Astrocyte (in vitro differentiated cells and primary cell): ENCODE results near the gene RIOK3. TPM values are rescaled to one million over a fixed set of nuclear protein-coding genes. Genes with fewer than 3 reads are reported as not detected.
A peak's percentile ranks its signal among the peaks of the same experiment; 100 is the strongest.

ENCODE experiments used
- DNase-seq: peaks from one replicate; pipeline ENCODE4 v3.0.0-alpha.2; 2010; ENCODE audit warnings: low read depth
- FAIRE-seq: peaks from 2 replicates; lab custom pipeline; 2011; peaks lifted over from hg19 to GRCh38; lab: Jason Lieb, UNC
- H2AFZ ChIP-seq: 2 replicates; pipeline ENCODE4 v1.6.0; 2012; ENCODE audit warnings: low read depth, low read length, inconsistent platforms
- H3K27ac ChIP-seq: 2 replicates; pipeline ENCODE4 v1.5.1; 2011; ENCODE audit warnings: low read depth, low read length, inconsistent platforms
- H3K27me3 ChIP-seq: 2 replicates; pipeline ENCODE4 v1.6.0; 2011; ENCODE audit warnings: low read length, inconsistent platforms; ENCODE audit not compliant: insufficient read depth
- H3K36me3 ChIP-seq: 2 replicates; pipeline ENCODE4 v1.5.1; 2011; ENCODE audit warnings: low read length, inconsistent platforms; ENCODE audit not compliant: insufficient read depth
- H3K4me1 ChIP-seq: 2 replicates; pipeline ENCODE4 v1.5.1; 2011; ENCODE audit warnings: low read length, inconsistent platforms; ENCODE audit not compliant: insufficient read depth
- H3K4me2 ChIP-seq: 2 replicates; pipeline ENCODE4 v1.6.0; 2012; ENCODE audit warnings: low read length, inconsistent platforms
- H3K4me3 ChIP-seq: 2 replicates; pipeline ENCODE4 v1.5.1; 2011; ENCODE audit warnings: low read depth, mild to moderate bottlenecking, low read length, inconsistent platforms; ENCODE audit not compliant: insufficient read depth
- H3K79me2 ChIP-seq: 2 replicates; pipeline ENCODE4 v1.6.0; 2012; ENCODE audit warnings: mild to moderate bottlenecking, low read length, inconsistent platforms; ENCODE audit not compliant: insufficient read depth
- H3K9ac ChIP-seq: 2 replicates; pipeline ENCODE4 v1.6.0; 2012; ENCODE audit warnings: mild to moderate bottlenecking, low read length, inconsistent platforms
- H3K9me3 ChIP-seq: 2 replicates; pipeline ENCODE4 v1.5.1; 2012; ENCODE audit warnings: low read depth, mild to moderate bottlenecking, low read length, inconsistent platforms; ENCODE audit not compliant: insufficient read depth
- H4K20me1 ChIP-seq: 2 replicates; pipeline ENCODE4 v1.6.0; 2012; ENCODE audit warnings: low read length, inconsistent platforms; ENCODE audit not compliant: insufficient read depth
- H3K27ac Mint-ChIP-seq: one replicate; pipeline ENCODE4 v1.8.0; 2021; ENCODE audit warnings: mild to moderate bottlenecking, mixed read lengths; ENCODE audit not compliant: unreplicated experiment
- H3K27me3 Mint-ChIP-seq: one replicate; pipeline ENCODE4 v1.8.0; 2021; ENCODE audit warnings: low read depth, mixed read lengths; ENCODE audit not compliant: unreplicated experiment
- H3K36me3 Mint-ChIP-seq: one replicate; pipeline ENCODE4 v1.8.0; 2021; ENCODE audit warnings: low read depth, mixed read lengths; ENCODE audit not compliant: unreplicated experiment
- H3K4me1 Mint-ChIP-seq: one replicate; pipeline ENCODE4 v1.8.0; 2021; ENCODE audit warnings: low read depth, mixed read lengths; ENCODE audit not compliant: unreplicated experiment
- H3K4me3 Mint-ChIP-seq: one replicate; pipeline ENCODE4 v1.8.0; 2021; ENCODE audit warnings: mild to moderate bottlenecking, moderate library complexity, mixed read lengths; ENCODE audit not compliant: unreplicated experiment
- H3K9me3 Mint-ChIP-seq: one replicate; pipeline ENCODE4 v1.8.0; 2021; ENCODE audit warnings: mild to moderate bottlenecking, mixed read lengths; ENCODE audit not compliant: unreplicated experiment
- CTCF ChIP-seq: IDR thresholded peaks from 2 replicates; pipeline ENCODE4 v1.5.1; 2011; ENCODE audit warnings: low read depth, mild to moderate bottlenecking, inconsistent platforms, low read length, moderate library complexity; ENCODE audit not compliant: insufficient read depth
- EZH2 ChIP-seq: IDR thresholded peaks from 2 replicates; pipeline ENCODE4 v1.6.1; 2012; ENCODE audit warnings: mild to moderate bottlenecking, low read length, inconsistent platforms; ENCODE audit not compliant: insufficient read depth
- total RNA-seq: library from RNA; stranded (reverse); gene quantifications from 2 replicates; pipeline ENCODE4 v1.2.1, GENCODE V29; 2021

Gene RIOK3
- total RNA-seq, 1 donor from 2014 or later: 96.0 TPM

DNA sequence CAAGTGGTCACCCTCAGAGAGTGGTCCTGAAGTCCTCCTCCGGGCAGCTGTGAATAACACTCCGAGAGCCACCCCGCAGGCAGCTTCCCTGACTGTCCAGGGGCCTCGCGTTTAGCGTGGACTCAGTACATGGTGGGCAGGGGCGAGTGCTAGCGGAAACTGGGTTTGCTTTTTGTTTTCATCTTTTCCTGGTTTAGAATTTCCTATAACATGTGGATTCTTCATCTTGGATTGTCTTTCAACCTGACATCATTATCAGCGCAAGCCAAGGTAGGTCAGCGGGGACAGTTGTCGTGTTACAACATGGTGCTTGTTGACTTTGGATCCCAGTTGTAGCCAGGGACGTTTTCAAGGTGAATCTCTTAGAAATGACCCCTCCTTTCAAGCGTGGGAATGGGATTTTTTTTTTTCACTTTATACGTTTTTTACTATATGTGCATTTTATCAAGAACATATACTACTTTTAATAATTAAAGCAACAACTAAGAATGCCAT, 71.2 kb downstream of the RIOK3 start:
- no peak for DNase-seq
- H3K4me3 ChIP-seq: no peak overlapping the region
- peaks cover 11% of the 10 kb centered on the region for H3K4me1 ChIP-seq
- peaks cover 28% of the 10 kb centered on the region for H3K4me1 Mint-ChIP-seq
- H3K27ac Mint-ChIP-seq: no peak overlapping the region
- peaks cover 51% of the 10 kb centered on the region for H3K36me3 ChIP-seq
- peaks cover 35% of the 10 kb centered on the region for H3K36me3 Mint-ChIP-seq
- H3K4me2 ChIP-seq: peak overlapping the region; percentile 41
- no peak overlapping the region for H2AFZ ChIP-seq
- H3K9me3 ChIP-seq: no peaks in the 10 kb centered on the region
- no peaks in the 10 kb centered on the region for H3K9me3 Mint-ChIP-seq
- peak overlapping the region; percentile 13 for H3K9ac ChIP-seq
- no peaks in the 10 kb centered on the region for H3K27me3 ChIP-seq
- H3K79me2 ChIP-seq: no peaks in the 10 kb centered on the region
- peaks cover 18% of the 10 kb centered on the region for H4K20me1 ChIP-seq
- TF ChIP-seq EZH2 (no peak), CTCF (no peak)
- H3K4me3 Mint-ChIP-seq: no peak overlapping the region
- FAIRE-seq: no peak
- H3K27me3 Mint-ChIP-seq: no peaks in the 10 kb centered on the region
- no peak overlapping the region for H3K27ac ChIP-seq

DNA sequence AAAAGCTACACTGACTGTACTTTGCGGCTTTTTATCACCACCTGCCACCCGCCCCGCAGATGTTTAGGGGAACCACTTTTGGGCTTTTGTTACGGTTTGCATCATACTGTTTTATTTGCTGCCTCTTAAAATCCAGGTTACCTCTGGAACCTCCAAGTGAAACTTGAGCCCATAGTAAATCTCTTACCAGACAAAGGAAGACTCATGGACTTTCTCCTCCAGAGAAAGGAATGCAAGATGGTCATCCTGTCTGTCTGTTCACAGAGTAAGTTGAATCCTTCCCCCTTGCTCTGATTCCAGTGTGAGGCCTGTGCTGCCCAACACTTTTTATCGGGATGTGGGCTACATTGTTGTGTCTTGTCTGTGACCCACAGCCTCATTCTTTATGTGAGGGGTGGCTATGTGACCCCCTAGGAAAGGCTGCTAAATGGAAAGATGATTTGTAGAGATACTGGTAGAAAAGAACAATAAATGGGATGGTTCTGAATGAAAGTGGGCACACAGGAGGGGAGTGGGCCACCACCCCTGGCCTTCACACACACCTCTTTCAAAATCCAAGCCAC, 73.5 kb downstream of the RIOK3 start:
- no peak overlapping the region for H3K9ac ChIP-seq
- no peak overlapping the region for H3K4me2 ChIP-seq
- H3K27ac ChIP-seq: no peak overlapping the region
- H3K4me1 ChIP-seq: peaks cover 22% of the 10 kb centered on the region
- H3K79me2 ChIP-seq: no peaks in the 10 kb centered on the region
- H2AFZ ChIP-seq: no peak overlapping the region
- Mint-ChIP-seq H3K36me3 (peaks cover 29% of the 10 kb centered on the region), H3K4me1 (peaks cover 34% of the 10 kb centered on the region), H3K4me3 (no peak overlapping the region), H3K27me3 (no peaks in the 10 kb centered on the region), H3K9me3 (no peaks in the 10 kb centered on the region), H3K27ac (peak overlapping the region; percentile 86)
- peaks cover 55% of the 10 kb centered on the region for H3K36me3 ChIP-seq
- no peak overlapping the region for H3K4me3 ChIP-seq
- no peaks in the 10 kb centered on the region for H3K27me3 ChIP-seq
- H4K20me1 ChIP-seq: peaks cover 28% of the 10 kb centered on the region
- TF ChIP-seq CTCF: no peak
- no peak for TF ChIP-seq EZH2
- H3K9me3 ChIP-seq: no peaks in the 10 kb centered on the region
- no peak for FAIRE-seq
- no peak for DNase-seq
